HG02938 (cell line): ENCODE data around the gene PTH1R.

ENCODE experiments used
- ATAC-seq: cut with Tn5 transposase; IDR thresholded peaks from one replicate; pipeline ENCODE4 v1.9.1; 2021; ENCODE audit warnings: mild to moderate bottlenecking, moderate library complexity; ENCODE audit not compliant: unreplicated experiment

Gene PTH1R

DNA sequence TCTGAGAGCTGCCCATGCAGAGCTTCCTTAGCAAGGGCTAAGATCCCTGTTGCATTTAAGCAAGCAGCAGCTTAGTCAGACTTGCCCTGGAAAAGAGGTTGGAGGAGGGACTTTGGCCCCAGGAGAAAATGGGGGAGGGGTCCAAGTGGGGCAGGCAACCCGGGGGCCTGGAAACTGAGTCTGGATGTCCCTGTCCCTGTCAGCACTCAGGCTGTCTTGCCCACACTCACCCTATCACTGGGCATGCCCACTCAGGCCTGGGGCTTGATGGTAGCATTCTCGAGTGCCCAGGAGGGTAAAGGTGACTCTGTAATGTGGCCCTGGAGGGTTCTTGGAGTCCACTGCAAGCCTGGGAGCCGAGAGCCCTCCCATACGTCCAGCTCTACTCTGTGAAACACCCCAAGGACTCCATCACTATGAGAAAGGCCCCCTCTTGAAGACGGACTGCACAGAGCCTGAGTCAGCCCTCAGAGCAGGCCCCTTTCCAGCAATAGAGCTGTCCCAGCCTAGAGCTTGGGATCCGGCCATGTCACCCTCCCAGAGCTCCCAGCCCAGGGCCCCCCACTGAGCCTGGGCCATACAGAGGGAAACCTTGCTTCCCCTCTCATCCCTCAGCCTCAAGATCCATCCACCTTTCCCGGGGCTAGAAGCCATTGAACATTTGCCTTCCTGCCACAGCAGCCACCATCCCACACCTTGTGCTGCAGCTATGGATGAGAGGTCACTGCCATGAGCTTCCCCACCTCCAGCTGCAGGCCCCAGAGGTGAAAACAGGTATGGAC, 27.6 kb upstream of the PTH1R start:
- no peak for ATAC-seq

DNA sequence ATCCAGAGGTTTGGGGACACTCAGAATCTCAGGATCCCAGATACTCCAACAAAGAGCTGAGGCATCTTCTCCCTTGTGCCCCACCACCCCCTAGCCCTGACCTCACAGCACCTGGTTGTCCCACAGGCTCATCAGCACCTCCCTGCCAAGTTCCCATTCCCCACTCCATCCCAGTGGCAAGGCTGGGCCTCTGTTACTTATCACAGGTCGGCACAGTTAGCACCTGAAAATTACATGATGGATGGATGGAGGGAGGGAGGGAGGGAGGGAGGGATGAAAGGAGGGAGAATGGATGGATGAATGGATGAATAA, 27.1 kb upstream of the PTH1R start:
- ATAC-seq: no peak

DNA sequence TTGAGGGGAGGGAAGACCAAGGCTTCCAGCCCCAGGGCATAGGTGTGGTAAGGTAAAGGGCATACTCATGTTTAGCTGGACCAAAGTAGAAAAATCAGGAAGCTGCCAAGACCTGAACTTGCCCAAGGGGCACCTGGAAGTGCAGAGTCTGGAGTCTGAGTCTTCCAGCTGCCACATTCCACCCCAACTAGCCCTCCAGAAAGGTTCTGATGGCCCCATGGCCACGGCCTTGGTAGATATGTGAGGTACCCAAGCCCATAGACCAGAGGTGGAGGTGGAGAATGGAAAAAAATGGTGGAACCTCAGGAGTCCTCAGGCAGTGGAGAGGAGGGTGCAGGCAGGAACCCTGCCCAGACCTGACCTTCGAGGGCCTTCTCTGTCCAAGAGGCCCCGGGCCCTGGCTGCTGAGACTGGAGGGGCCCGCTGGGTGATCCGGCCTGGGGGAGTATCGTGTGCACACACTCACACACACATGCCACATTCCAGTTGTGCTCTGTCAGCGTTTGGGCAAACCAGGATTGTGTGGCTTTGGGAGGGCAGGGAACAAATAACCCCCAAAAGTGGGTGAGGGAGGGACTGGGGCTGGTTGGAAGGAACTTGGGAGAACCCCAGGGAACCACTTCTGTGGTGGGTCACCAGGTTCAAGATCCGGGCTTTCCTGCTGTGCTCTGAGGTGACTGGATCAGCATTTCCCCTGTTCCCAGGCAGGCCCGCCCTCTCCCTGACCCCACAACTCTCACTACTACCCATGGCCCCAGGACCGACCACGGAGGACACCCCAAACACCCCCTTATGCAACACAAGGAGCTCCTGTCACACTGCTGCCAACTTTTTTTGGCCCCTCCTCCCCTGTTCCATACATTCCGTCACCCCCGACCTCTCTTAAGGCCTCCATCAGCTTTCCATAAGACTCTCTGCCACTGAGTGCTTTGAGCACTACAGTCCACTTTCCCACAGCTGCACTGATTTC, 25.9 kb upstream of the PTH1R start:
- ATAC-seq: no peak

DNA sequence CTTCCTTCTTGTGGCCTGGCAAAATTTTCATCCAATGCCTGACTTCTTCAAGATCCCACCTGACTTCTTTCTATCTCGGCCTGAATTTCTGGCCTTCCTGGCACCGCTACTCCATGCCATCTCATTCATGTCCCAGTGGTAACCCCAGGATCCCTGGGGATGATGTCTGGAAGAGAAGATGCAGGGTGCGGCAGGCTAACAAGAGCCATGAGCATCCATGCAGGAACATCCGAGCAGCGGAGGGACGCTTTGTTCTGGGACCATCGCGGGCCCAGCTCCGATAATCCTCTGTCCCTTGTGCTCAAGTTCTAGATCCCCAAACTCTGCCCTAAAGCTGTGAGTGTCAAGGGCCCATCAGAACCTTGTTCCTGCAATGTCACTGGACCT, 25.2 kb upstream of the PTH1R start:
- no peak for ATAC-seq

DNA sequence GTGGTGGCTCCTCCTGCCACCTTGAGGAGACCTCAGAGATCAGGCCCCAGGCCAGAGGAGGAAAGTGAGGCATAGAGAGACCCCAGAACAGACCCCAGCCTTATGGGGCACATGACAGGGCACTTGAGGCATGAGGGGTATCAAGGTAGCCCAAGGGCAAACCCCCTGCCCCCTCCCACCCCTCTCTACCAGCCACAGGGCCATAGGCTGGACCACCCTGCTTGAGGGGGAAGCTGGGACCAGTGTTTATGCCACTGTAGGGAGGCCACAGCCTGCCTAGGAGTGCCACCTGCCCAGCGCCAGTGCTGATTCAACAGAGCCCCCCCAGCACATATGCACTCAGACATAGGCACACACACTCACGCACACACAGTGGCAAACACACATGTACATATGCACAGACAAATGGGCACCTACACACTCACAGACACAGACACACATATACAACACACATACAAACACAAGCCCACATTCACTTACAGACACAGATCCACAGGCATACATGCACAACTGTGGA, 24.6 kb upstream of the PTH1R start:
- no peak for ATAC-seq

DNA sequence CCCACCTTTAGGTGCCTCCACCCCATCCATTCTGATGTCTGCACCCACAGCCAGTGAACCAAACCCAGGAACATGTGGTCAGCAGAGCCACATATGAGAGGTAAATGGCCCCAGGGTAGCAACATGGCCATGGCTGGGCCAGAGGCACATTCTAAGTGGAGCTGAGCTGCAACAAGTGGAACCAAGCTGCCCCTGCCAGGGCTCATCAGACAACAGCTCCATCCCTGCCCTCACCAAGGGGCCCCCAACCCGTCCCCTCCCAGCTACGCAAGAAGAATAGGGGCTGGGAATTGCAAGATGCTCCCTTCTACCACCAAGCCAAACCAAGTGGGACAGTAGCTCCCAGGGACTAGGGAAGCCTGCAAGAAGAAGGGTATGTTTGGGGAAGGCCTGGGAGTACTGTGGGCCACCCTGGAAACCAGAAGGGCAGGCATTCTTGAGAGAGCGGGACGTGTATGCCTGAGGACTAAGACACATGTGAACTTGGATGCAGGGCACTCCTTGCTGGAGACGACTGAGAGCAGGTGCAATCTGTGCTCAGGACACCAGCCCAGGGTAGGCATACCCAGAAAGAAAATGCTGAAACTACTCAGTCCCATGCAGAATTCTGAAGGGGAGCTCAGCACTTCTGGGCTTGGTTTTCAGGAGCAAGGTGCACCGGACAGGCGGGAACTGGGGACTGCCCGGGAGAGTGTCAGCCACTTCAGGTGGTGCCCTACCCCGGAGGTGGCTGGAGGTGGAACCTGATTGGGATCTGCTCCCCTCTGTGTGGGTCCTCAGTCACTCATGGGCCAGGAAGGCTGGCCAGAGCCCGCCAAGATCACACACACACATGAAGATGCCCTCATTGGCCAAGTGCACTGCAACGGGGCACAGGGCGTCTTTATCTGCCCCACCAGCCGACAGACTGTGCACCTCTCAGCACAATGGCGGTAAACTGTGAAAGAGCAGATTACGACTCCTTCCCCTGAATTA, 23.8 kb upstream of the PTH1R start:
- no peak for ATAC-seq

DNA sequence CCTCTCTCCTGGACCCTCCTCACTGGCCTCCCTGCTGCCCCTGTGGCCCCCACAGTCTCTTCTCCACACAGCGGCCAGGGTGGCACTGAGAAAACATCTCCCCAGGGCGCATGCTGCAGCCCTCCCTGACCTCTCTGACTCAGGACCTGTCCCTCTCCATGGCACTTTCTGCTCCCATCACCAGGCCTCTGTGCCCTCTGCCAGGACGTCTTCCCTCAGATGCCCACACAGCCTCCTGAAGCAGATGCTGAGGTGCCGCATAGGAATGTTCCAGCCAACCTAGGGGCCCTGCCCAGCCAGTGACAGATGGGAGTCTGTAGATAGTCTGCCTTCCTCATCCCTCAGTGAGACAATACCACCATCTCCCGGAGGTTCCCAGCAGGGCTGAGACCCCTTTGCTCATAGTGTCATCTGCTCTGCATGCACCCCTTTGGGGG, 22.9 kb upstream of the PTH1R start:
- ATAC-seq: no peak

DNA sequence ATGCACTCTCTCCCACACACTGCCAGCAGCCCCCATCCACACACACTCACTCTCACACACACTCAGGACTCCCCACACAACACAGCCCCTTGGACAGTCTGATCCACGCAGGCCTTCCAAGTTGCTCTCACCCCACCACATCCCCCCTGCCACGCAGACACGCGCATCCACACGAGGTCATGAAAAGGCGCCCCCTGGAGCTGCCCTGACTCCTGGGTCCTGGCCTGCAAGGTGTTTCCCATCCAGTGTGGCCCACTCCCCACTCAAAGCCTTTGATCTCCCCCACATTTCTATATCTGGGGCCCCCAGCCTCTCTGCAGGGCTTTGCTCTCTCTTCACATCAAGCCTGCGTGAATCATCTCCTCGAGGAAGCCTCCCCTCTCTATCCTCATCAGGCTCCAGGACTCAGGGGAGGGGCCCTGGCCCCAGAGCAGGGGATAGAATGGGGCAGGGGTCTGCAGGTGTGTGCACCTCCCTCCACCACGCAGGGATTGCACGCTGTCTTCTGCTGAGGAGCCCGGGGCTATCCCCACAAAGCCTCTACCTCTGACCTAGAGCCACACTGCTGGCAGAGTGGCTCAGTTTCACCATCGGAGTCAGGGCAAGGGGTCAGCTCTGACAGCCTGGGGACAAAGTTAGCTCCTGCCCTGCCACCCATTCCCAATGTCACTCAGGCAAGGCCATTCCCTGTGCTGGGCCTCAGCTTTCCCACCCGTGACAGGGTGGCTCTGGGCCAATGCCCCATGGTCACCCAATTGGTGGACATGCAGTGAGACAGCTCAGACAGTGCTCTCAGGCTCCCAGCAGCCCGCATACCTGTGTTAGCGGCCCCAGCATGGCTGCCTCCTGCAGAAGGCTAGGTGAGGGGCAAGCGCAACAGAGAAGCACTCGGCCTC, 20.7 kb upstream of the PTH1R start:
- ATAC-seq: no peak

DNA sequence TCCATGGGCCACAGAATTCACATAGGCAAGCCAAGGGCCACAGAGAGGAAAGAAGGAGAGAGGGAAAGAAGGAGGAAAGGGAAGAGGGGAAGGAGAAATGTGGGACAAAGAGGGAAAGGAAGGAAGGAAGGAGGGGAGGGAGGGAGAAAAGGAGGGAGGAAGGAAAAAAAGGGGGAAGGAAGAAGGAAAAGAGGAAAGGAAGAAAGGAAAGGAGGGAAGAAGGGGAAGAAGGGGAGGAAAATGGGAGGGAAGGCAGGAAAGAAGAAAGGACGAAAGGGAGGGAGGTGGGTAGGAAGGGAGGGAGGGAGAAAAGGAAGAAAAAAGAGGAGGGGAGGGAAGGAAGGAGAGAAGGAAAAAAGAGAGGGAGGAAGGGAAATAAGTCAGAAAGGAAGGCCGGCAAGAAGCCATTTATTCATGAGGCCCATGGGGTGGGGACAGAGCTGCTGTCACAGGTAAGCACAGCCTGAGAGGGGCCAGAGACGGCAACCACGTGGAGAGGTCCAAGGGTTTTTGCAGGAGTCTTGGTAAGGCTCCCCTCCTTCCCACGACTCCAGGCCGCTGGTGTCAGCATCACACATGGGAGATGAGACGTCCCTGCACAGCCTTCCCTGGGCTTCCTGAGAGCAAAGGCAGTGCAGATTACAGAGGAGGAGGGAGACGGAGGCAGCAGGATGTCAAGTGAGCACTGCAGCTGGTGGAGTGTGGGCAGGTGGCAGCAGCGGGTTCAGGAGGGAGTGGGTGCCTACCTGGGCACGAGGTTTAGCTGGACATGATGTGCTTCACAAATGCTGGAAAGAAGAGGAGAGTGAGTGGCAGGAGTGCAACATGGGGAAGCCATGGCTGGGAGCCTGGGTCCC, 19.8 kb upstream of the PTH1R start:
- no peak for ATAC-seq

DNA sequence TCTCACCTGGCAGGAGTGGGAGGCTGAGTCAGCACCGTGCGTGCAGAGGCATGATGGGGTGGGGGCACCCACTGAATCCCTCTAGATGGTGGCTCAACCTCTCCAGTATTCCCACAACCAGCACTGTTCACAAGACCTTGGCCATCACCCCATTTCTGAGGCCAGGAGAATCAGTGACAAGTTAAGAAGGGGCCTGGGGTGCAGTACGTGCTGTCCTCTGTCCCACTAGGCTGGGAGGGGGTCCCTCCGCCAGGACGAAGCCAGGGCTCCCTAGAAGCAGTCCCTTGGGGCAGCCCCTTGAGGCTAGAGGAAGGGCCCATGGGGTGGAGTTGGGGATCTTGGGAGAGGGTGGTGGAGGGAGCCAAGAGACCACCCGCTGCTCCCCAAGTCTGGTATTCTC, 19.1 kb upstream of the PTH1R start:
- ATAC-seq: no peak

DNA sequence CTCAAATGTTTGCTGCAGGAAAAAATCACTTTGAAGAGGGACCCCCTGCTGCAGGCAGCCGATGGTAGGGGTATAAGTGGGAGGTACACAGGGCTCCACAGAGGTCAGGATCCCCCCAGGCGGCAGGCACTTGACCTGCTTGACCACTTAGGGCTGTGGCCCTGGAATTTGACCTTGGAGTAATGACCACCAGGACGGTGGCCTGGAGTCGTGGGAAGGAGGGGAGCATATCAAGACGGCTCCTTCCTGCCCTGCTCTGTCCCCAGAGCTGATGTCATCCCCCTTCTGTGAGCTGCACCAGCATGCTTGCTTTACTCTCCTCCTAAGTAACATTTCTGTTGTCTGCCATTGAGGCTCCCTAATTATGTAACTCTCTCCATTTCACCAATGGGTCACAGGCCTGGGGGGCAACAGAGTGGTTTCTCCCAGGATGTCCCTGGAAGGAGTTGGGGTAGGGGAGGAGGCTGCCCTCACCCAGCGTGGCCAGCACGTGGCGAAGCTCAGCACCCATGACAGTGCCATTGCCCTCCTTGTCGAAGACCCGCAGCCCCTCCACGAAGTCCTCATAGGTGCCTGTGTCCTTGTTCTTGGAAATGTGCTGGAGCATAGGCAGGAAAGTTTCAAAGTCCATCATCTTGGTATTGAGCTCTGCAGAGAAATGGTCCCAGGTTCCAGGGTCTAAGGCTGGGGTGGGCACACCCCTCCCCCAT, 18.4 kb upstream of the PTH1R start:
- no peak for ATAC-seq

DNA sequence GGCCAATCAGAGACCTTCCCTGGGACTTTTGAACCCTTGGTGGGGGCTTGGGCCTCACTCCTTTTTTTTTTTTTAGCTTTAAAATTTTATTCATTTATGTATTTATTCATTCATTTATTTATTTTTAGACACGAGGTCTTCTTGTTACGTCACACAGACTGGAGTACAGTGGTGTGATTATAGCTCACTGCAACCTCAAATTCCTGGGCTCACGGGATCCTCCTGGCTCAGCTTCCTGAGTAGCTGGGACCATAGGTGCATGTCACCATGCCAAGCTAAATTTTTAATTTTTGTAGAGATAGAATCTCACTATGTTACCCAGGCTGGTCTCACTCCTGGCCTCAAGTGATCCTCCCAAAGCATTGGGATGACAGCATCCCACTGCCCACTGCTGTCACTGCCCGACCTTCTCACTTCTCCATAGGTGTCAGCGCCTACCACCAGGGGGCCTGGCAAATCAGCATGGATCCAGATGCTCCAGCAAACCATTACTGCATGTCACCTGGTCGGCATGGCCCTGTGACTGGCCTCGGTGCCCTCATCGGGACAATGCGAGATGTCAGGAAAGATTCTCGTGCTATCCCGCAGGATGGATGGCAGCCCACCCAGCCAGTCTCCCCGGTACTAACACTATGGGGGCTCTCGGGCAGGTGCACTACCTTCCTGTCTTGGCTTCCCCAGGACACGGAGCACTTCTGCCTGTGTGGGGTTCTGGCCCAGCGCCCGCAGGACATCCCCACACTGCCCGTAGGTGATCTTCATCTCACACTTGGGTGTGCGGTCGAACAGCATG, 17.3 kb upstream of the PTH1R start:
- ATAC-seq: no peak

DNA sequence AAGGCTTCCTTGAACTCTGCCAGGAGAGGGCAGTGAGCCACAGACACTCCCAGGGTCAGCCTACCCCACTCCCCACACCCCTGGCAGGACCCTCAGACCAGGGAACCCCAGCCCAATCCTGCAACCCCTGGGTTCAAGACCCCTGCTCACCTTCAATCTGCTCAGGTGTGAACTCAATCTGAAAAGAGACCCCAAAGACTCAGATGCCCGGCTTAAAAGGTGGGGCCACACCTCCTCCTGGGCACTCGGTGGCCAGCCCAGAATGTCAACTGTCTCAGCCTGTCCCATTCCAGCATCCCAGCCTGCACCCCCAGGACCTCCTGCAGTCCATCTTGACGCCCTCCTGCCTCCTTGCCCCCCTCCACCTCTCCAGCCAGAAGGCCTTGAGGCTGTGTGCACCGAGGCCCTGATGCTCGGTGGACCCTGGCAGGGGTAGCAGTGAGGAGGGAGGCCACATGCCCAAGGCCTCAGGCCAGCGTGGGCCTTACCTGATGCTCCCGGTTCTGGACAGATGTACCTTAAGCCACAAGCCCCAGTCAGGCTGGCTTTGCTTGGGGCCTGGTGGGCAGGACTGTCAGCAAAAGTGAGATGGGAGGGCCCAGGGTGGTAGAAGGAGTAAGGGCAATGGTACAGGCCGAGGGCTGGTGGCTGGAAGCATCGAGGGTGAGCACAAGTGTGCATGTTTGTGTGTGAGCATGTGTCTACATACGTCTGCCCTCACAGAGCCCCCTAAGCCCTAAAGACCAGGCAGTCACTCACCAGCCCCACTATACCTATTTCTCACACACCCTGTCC, 16.5 kb upstream of the PTH1R start:
- ATAC-seq: no peak

DNA sequence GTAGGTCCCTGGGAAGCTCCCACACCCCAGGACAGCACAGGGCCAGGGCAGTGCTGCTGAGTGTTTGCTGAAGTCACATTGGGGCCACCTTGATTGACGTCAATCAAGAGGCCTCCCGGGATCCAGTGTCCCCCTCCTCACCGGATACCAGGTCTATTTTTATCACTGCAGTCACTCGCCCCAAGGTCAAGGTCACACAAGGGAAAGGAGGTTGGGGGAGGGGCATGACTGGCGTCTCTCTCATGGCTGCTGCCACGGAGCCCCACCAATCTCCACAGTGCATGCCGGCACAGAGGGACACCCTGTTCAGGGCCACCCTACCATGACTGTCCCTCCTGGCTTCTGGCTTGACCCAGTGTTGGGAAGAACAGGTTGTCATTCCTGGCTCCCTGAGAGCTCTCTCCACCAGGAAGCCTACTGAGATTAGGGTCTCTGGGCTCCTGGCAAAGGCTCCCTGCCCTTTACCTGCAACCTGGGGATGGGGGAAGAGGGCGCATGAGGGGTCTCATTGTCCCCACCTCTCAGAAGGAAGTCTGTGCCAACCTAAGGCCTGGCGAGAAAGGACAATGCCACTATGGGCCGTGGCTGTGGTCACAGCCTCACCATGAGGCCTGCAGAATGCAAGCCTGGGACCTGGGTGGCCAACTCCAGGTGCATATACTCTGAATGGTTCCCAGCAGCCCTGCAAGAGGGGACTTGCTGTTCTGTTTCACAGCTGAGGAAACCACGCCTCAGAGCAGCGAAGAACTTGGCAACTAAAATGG, 15.7 kb upstream of the PTH1R start:
- ATAC-seq: no peak

DNA sequence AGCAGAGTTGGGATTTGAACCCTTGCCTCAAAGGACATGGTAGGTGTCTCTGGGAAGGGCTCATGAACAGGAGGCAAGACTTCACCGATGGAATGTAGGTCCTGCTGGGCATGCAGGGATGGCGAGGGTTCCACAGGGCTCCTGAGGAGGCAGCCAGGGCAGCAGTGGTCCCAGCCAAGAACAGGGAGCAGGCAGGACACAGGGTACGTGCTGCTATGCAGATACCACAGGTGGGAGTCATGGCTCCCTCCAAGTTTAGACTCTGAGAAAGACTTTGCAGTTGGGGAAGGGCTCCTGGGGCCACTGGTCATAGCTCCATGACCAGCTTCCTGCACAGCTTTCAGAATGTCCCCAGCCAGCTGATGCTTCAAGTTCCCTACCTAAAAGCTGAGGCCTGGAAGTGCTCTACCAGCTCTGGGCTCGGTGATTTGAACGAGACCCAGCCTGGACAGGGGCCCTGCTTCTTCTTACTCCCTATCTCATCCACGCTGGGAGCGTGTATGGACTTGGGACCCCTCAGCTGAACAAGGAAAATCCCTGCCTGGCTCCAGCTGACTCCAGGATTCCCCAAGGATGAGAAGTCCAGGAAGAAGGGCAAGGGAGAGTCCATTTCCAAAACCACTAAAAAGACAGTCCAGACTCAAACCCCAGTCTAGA, 15.0 kb upstream of the PTH1R start:
- no peak for ATAC-seq
